Fibroblast of skin of abdomen (primary cell): ENCODE data around the gene LRRC56.
"Not testable (repeated sequence)": the region's sequence is repeated elsewhere in the genome, so short reads cannot be mapped to it uniquely, and the experiment has no call there.

Source experiments
- DNase-seq: peaks from one replicate; pipeline ENCODE4 v3.0.0-alpha.2; 2013

Gene LRRC56

DNA sequence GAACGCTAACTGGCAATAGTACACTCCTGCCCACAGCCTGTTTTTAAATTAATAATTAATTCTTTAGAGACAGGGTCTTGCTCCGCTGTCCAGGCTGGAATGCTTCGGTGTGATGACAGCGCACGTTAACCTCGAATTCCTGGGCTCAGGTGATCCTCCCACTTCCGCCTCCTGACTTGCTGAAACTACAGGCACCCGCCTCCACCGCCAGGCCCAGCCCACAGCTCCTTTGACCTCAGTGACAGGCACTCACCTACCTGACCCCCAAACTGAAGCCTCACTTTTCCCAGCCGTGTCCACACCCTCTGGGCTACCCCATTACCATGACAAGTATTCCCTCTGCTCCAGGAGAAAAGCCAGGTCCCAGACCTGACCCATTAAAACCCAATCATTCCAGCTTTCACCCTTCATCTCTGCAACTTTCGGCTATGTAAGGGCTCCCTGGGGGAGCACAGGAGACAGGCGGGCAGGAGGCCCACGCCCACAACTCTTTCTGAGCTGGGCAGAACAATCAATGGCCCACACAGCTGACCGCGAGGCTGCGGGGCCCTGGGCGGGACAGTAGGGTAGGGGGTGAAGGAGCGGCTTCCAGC, 22.5 kb downstream of the LRRC56 start:
- no peak for DNase-seq

DNA sequence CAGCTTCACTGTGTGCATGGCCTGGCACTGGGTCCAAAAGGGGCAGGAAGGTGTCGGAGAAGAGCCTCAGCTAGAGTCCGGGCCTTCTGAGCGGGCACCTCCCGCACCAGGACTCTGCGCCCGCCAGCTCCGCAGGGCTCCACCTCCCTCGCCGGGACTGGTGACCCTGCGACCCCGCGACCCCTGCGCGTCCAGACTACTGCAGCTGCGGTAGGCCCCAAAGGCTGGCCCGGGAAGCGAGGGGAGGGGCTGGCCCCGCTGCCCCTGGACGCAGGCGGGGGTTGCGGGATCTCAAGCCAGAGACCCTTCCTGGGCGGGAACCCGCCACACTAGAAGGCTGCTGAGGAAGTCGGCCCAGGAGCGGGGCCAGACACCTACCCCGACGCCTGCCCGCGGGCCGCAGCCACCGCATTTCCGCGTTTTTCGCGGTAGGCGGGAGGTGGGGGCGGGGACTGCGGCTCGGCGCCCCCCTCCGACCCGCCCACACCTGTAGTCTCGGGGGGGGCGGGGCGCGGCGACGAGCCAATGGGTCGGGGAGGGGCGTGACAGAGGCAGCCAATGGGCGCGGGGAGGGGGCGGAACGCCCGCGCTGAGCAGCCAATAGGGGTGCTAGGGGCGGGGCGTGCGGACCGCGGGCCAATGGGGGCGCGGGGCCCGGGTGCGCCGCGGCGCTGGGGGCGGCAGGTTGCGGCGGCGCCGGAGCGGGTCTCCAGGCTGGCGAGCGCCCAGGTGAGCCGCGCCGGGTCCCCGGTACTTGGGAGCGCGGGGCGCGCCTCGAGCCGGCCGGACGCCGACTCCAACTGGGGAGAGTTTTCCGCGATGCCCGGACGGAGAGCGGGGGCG, 23.2 kb downstream of the LRRC56 start, which contains the start of the genes LMNTD2 and RASSF7:
Gene LMNTD2, minus strand, starts transcription at position 434 of the 843 bp plus-strand sequence. Its CDS starts 22 bp downstream, at position 412.
Gene RASSF7, plus strand, starts transcription at position 666 of the 843 bp plus-strand sequence. CDS start 799 bp downstream, outside the sequence.
- peak; percentile 78 for DNase-seq

DNA sequence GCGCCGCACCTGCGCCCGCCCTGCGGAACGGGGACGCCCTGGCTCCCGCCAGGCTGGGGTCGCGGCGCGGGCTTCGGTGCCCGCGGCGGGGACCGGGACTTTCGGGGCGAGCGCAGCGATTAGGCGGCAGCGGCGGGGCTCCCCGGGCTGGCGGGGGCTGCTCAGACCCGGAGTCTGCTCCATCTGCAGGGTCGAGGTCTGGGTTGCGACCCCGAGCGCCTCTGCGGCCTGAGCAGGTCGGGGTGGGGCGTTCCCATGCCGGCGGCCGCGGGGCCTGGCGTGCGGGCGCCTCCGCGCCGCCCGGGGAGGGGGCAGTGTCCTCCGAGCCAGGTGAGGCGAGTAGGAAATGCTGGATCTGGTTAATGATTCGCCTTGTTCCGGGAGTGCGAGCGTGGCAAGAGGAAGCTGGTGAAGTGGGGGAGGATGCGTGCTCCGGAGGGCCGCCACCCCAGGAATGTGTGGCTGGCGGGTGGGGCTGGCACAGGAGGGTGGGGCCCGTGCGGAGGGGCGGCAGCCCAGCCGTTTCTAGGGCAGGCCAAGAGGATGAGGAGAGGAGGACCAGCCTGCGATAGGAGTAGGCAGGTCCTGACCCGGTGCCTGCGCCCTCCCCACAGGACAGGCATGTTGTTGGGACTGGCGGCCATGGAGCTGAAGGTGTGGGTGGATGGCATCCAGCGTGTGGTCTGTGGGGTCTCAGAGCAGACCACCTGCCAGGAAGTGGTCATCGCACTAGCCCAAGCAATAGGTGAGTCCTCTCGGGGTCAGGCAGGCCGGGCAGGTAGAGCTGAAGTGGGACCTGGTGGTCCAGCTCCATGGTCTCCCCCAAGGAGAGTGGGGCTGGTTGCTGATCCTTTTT, 24.0 kb downstream of the LRRC56 start:
- no peak for DNase-seq

DNA sequence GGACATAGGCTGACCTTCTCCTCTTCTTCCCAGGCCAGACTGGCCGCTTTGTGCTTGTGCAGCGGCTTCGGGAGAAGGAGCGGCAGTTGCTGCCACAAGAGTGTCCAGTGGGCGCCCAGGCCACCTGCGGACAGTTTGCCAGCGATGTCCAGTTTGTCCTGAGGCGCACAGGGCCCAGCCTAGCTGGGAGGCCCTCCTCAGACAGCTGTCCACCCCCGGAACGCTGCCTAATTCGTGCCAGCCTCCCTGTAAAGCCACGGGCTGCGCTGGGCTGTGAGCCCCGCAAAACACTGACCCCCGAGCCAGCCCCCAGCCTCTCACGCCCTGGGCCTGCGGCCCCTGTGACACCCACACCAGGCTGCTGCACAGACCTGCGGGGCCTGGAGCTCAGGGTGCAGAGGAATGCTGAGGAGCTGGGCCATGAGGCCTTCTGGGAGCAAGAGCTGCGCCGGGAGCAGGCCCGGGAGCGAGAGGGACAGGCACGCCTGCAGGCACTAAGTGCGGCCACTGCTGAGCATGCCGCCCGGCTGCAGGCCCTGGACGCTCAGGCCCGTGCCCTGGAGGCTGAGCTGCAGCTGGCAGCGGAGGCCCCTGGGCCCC, 24.8 kb downstream of the LRRC56 start:
- DNase-seq, result no peak

DNA sequence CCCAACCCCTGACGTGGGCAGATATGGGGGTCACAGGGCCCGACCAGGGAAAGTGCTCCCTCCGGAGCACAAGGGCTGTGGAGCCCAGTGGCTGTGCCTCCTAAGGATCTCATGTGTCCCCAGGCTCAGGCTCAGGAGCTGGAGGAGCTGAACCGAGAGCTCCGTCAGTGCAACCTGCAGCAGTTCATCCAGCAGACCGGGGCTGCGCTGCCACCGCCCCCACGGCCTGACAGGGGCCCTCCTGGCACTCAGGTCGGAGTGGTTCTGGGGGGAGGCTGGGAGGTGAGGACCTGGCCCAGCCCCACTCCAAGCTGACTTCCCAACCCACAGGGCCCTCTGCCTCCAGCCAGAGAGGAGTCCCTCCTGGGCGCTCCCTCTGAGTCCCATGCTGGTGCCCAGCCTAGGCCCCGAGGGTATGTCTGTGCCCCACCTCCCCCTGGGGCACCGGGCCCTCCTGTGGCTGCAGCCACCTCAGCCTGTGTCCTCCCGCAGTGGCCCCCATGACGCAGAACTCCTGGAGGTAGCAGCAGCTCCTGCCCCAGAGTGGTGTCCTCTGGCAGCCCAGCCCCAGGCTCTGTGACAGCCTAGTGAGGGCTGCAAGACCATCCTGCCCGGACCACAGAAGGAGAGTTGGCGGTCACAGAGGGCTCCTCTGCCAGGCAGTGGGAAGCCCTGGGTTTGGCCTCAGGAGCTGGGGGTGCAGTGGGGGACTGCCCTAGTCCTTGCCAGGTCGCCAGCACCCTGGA, 25.9 kb downstream of the LRRC56 start:
- DNase-seq, result no peak

DNA sequence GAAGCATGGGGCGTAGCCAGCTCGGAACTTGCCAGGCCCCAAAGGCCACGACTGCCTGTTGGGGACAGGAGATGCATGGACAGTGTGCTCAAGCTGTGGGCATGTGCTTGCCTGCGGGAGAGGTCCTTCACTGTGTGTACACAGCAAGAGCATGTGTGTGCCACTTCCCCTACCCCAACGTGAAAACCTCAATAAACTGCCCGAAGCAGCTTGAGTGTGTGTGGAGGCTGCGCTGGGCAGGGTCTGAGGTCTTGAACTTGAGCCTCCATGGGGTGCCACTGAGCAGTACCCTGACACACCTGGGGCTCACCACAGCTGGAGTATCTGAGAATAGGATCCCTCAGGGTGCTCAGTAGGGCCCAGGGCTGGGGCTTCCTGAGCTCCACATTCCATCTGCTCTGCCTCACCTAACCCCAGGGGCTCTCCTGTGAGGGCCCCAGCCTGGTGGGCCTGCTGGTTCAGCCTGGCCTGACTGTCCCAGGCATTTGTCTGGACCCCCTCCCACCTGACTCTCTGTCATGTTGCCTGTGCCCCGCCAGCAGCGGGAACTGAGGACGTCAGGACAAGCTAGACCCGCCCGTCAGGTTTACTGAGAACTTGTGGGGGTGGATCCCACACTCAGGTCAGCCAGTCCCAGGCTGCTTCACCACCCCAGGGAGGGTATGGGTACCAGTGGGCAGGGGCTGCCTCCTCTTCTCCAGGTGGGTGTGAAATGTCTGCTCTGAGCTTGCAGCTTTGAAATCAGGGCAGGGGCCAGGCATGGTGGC, 26.7 kb downstream of the LRRC56 start:
- no peak for DNase-seq

DNA sequence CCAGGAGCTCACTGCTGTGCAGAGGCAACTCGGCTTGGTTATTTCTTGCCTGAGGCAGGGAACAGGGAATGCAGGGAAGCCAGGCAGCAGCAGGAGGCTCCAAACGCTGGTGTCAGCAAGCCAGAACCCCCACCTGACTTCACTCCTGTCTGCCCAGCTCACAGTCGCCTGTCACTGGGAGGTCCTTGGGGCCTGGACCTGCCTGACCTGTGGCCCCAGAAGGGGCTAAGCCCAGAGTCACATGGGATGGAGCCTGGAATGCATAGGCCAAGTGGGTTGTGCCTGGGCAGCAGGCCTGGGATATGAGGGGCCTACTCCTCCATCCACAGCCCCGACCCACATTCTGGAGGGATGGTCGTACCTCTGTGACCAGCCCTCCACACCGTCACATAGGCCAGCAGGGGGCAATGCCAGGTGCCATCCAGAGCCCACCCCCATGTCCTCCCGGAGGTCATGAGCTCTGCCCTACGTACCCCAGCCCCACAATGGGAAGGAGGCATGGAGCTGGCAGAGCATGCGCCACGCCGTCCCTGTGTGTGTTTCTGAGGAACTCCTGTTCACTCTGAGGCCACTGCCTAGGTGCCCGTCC, 28.7 kb downstream of the LRRC56 start:
- DNase-seq, result no peak

DNA sequence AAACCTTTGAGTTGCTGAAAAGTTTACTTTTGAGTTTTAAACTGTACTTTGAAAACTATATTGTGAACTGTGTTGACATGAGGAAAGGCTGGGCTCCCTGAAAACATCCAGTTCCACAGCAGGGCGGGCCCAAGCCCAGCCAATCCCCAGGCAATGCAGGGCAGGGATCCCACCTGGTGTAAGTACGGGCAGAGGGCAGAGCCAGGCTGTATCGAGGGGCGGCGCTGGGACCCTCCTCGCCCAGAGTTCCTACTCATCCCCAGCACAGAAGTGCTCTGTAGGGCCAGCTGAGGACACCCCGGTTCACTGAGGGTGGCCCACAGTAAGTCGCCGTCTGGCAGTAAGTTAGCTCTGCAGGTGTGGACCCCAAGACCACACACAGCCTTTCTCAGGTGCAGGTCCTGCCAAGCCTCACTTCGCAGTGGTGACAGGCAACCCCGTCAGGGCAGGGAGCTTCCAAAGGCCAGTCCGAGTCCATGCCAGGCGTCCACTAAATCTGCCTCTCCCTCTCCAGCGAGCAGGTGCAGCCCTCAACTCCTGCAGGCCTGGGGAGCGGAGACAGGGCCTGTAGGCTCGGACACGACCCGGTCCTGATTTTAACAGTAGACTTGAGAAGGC, 29.8 kb downstream of the LRRC56 start:
- no peak for DNase-seq

DNA sequence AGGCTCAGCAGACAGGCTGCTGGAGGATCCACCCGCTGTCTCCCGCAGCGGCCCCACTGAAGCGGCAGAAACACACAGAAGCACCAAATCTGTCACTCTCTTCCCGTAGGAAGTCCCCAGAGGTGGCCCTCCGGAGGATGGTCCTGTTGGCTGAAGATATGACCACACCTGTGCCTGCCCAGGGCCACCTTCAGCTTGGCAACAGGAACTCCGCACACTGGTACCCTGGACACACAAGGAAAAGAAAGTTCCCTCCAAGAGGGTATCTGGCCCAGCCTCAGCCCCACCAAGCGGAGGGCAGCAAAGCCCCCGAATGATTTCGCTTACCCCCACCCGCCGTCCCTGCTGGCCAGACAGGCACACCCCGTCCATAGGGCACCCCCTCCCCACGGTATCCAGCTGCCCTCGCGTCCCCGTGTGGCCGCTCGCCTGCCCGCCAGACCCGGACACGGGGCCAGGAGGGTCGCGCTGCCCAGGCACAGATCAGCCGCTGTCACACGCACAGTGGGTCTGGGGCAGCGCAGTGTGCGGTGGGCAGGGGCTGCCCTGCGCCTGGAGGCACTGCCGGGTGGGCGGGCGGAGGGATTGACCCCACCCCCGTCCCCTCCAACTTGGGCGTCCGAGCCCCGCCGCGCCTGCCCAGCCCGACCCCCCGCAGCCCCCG, 30.4 kb downstream of the LRRC56 start:
- no peak for DNase-seq

DNA sequence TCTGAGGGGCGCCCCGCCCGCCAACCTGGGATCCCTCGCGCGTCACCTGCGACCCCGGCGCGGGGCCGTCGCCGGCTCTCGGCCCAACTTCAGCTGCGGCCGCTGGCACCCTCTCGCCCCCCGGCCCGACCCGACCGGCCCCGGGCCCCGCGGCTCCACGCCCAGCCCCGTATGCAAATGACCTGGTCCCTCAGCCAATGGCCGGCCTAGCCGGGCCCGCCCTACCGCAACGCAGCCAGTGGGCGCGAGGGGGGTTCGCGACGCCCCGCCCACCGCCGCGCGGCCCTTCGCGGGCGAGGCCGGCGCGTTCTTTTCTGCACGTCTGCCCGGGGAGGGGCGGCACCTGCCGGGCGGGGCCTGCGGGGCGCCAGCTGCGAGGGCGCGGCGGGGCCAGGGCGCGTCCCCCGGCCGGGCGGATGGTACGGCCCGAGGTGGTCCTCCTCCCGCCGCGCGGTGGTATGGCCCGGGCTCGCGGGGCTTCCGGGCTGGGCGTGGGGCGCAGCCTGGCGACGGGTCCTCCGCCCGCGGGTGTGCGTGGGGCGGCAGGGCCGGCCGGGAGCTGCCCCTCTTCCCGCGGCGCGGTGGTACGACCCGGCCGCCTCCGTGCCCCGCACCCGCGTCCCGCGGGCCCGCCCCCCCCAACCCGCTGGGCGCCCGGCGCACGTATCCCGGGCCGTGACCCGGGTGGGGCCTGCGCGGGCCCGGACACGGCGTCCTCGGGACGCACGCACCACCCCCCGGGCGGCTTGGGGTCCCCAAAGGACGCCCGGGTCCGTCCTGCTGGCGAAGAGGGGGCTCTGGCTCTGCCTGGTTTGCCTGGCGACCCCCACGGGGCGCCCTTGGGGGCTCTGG, 31.2 kb downstream of the LRRC56 start:
- DNase-seq, result peak; percentile 95

DNA sequence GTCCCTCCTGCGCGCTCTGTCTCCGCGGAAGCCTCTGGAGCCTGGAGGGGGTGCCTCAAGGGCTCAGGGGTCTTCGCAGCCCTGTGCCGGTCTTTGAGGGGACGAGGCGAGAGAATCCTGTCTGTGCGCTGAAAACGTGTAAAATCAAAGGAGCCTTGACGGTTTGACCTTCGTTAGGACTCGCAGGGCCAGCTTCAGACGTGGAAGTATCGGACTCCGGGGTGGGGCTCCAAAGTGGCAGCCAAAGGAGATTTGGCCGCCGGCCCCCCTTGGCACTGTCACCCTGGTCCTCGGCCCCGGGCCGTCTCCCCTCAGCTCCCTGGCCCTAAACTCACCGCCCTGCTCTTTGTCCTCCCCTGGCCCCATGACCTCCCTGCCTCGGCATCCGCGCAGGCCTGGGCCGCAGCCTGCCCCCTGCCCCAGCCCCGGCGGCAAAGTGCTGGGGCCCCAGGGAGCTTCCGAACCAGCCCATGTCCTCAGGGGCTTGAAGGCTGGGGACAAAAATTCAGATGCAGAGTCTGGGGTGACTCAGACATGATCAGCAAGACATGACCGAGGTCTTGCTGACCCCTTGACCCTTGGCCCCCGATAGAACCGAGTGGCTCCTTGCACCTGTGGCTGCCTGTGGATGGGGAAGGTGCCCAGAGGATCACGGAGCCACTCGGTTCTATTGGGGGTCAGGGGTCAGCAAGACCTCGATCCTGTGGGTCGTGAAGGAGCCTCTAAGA, 32.0 kb downstream of the LRRC56 start:
- DNase-seq, result no peak

DNA sequence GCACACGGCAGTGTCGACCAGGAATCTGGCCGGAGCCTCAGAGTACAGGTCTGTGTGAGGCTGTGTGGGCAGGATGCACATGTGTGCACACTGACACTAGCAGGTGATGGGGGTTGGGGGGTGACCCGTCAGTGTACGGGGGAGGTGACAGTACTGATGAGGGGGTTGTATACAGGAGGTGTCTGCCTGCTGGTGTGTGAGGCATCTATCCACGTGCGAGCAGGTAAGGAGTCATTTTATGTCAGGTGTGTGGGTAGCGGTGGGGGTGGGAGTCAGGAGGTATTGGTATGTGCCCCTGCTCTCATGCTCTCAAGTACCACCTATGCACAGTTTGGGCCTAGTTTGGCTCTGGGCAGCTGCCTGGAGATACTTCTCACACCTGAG, 34.5 kb downstream of the LRRC56 start:
- no peak for DNase-seq

DNA sequence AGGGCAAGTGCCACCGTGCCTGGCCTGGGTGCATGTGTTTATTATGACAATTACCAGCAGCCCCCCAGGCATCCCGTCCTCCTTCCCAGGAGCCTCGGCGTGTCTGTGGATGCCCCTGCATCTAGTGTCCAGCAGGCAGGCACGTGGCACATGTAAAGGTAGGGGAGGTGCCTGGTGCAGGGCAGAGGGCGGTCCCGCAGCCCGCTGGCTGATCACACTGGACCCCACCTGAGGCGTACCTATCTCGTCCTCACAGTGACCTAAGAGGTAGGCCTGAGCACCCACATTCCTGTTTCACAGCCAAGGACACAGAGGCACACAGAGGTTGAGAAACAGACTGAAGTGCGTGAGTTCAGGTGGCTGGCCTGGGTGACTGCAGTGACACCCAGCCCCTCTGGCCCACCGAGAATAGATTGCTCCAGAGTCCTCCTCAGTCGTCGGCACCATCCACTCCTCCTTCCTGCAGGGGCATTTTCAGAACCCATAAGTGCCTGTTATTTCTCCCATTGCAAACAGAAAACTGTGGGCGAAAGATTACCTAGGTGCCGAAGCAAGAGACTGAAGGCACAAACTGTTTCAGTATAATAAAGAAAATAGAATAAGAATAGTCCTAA, 35.9 kb downstream of the LRRC56 start:
- DNase-seq, result no peak

DNA sequence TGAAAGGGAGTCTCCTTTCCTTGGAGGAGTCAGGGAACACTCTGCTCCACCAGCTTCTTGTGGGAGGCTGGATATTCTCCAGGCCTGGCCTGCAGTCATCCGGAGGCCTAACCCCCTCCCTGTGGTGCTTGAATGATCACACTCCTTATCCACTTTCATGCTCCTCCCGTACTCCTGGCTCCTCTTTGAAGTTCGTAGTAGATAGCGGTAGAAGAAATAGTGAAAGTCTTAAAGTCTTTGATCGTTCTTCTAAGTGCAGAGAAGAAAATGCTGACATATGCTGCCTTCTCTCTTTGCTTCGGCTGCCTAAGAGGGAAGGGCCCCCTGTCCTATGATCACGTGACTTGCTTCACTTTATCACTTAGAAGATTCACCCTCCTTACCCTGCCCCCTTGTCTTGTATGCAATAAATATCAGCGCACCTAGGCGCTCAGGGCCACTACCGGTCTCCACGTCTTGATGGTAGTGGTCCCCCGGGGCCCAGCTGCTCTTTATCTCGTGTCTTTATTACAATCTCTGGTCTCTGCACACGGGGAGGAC, 36.8 kb downstream of the LRRC56 start:
- DNase-seq, result not testable (repeated sequence)

DNA sequence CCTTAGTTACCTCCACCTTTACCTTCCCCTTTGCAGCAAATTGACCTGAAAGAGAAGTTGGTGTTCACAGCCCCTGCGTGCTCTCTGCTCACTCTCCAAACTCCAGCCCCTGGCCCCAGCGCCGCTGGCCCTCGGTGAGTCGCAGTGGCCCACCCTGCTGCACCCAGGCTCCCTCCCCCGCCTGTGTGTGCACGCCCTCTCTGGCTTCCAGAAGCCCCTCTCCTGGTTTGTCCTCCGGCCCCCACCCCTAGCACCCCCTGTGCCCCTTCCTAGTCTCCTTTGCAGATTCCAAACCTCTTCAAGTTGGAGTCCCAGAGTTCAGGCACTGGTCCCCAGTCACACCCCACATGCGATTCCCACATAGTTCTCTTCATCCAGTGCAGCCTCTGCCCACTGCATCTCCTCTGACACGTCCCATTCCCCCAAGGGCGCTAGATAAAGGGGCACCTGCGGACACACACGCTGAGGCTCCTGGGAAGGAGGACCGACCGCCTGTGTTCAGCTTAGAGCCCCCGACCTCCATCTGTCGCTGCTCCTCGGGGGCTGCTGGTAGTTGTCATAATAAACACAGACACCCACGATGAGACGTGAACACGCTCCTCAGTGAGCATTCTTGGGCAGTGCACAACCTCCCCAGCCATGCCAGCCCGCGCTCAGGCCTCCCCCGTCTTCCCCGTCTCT, 37.4 kb downstream of the LRRC56 start:
- no peak for DNase-seq

DNA sequence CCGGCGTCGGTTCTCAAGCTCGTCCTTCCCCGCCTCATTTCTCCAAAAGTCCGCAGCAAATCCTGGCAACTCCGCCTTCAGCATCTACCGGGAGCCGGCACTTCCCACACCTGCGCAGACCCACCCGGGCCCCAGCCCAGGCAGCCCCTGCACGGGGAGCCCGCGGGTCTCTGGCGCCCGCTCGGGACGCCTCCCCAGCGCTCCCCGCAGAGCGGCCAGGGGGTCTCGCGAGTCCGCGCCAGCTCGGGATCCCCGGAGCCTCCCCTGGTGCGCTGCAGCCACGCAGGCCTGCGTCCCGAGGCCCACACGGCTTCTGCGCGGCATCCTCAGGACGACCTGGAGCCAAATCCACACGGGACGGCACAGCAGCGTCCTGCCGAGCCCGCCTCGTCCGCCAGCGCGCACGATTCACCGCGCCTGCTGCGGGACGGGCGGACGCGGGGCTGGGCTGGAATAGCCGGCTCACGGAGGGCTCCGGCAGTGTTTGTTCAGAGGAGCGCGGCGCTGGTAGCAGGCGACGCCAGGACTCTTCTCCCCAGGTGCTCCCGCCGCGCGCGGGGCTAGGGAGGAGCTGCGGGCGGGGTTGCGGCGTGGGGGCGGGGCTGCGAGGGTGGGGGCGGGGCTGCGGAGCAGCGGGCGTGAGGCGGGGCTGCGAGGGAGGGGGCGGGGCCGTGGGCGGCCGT, 38.1 kb downstream of the LRRC56 start:
- no peak for DNase-seq
